Measurements from ENCODE around the gene SACM1L.

SACM1L gene

GRCh38 chr3:45762647-45763302 lies 73.6 kb downstream of the SACM1L start:
- H3K4me3 ChIP-seq (ENCODE audit: low read depth, low read length) = no peak overlapping the region
- TF ChIP-seq, protein P1, sequence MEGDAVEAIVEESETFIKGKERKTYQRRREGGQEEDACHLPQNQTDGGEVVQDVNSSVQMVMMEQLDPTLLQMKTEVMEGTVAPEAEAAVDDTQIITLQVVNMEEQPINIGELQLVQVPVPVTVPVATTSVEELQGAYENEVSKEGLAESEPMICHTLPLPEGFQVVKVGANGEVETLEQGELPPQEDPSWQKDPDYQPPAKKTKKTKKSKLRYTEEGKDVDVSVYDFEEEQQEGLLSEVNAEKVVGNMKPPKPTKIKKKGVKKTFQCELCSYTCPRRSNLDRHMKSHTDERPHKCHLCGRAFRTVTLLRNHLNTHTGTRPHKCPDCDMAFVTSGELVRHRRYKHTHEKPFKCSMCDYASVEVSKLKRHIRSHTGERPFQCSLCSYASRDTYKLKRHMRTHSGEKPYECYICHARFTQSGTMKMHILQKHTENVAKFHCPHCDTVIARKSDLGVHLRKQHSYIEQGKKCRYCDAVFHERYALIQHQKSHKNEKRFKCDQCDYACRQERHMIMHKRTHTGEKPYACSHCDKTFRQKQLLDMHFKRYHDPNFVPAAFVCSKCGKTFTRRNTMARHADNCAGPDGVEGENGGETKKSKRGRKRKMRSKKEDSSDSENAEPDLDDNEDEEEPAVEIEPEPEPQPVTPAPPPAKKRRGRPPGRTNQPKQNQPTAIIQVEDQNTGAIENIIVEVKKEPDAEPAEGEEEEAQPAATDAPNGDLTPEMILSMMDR (IDR thresholded peaks at IDR 0.05; ENCODE audit: low read depth, low read length) = no peak

- TF ChIP-seq, protein P1 (IDR thresholded peaks at IDR 0.05; ENCODE audit: low read depth, low read length) = no peak
- no peak overlapping the region for H3K4me3 ChIP-seq (ENCODE audit: low read depth, low read length)
These were observed 74.1 kb downstream of the SACM1L start for GRCh38 chr3:45763303-45763675.

DNA sequence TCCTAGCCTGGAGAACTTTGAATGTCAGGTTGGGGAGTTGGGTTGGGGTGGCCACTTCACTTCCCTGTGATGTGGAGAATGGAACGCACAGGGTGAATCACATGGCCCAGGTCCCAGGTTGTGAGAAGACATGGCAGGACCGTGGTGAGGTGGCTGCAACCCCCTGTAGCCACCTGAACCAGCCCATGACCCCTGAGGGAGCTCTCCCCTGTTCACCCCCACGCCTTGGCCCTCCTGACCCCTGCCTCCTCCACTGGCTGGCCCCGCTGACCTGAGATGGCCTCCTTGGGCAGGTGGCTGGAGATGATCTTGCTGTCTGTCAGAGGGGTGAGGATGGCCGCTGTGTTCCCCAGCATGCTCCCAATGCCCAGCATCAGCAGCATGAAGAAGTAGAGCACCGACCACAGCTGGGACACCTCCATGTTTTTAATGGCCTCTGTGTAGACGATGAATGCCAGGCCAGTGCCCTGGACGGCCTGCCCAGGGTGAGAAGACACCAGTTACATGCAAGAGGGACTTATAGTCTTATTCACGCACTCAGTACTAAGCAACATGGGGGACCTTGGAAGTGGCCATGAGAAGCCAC lies 76.2 kb downstream of the SACM1L start:
- TF ChIP-seq, protein P1 (IDR thresholded peaks at IDR 0.05; ENCODE audit: low read depth, low read length) = no peak
- H3K4me3 ChIP-seq (ENCODE audit: low read depth, low read length) = no peak overlapping the region

DNA sequence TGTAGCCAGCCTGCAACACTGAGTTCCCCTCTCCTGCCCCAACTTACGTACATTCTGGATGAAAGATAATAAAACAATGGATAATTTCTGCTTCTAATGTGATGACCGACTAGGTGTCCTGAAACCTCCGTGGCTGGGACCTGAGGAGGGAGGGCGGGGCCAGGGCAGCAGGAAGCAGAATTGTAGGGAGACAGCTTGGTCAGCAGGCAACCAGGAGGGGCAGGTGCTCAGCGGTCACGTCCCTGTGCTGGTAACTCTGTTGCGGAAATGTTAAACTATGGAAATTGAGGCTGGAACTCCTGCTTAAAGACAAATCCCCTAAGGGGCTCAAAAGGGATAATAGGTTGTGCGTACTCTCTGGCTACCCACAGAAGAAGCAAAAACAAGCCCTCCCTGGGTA lies 76.8 kb downstream of the SACM1L start:
- TF ChIP-seq, protein P1 (IDR thresholded peaks at IDR 0.05; ENCODE audit: low read depth, low read length) = no peak
- no peak overlapping the region for H3K4me3 ChIP-seq (ENCODE audit: low read depth, low read length)

DNA sequence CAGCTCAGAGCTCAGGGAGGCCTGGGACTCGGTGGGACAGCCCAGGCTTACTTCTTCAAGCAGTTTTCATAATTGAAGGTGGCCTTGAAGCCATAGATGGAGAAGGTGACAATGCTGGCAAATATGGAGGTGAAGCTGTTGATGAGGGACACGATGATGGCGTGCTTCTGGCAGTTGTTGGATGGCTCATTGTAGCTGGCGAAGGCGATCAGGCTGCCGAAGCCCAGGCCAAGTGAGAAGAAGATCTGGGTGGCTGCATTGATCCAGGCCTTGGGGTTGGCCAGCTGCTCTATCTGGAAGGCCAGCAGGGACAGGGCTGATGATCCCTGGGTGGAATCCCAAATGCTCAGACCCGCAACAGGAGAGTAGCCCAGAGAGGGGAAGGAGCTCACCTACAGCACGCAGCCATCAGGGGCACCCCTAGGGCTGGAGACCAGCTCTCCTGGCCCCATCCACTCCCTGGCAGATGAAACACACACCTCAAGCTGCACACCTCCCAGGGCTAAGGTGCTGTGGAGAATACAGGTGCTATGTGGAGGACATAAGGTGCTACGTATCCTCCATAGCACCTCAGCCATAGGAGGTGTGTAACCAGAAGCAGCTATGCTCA lies 82.1 kb downstream of the SACM1L start:
- TF ChIP-seq, protein P1 (IDR thresholded peaks at IDR 0.05; ENCODE audit: low read depth, low read length) = no peak
- H3K4me3 ChIP-seq (ENCODE audit: low read depth, low read length) = no peak overlapping the region

DNA sequence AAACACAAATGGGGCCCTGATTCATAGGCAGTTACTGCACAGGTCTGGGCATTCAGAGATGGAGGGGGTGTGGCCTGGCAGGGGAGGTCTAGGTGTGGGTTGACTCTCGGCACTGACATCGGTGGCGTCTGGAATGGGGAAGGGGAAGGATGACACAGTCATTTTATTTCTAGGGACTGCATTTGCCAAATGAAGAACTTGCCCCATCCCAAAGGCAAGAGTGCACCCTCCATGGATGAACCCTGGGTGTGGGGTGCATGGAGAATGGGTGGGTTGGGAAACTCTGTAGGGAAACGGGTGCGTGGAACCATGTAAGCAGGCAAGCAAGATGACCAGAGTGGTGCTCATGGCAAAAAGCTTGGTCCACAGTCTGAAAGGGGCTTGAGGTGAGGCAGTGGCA lies 82.6 kb downstream of the SACM1L start:
- TF ChIP-seq, protein P1 (IDR thresholded peaks at IDR 0.05; ENCODE audit: low read depth, low read length) = no peak

DNA sequence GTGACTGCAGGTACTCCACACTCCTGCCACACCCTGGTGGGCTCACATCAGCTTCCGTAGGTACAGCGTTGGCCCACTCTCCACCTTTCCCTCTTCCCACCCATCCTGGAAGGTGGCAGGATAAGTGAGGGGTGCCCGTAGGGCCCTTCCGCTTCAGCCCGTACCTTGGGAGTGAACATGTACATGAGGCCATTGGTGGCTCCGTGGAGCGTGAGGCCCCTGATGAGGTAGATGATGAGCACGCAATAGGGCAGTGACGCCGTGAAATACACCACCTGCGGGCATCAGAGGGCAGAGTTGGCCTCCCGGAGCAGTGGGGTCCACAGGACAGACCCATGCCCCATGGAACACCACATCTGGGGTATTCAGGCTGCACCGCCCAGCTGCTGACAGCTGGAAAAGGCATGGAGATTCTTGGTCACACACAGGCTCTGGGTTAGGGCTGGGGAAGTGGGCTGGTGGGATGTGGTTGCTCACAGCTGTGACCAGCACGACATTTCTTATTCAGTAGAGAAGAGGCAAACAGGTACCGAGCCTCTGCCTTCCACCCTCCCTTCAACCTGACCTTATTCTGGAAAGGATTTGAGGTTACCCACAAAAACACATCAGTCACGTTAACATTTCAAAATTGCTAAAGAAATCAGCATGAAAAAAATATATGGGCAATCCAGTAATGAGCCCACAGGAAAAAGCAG lies 83.3 kb downstream of the SACM1L start:
- H3K4me3 ChIP-seq (ENCODE audit: low read depth, low read length) = no peak overlapping the region
- TF ChIP-seq, protein P1 (IDR thresholded peaks at IDR 0.05; ENCODE audit: low read depth, low read length) = no peak

More for the DNA sequence above, 82.6 kb downstream of the SACM1L start:
- H3K4me3 ChIP-seq (ENCODE audit: low read depth, low read length) = no peak overlapping the region
